GM19468 (cell line): ENCODE measurements around the gene INPP5B.
"Not testable (repeated sequence)": the region's sequence is repeated elsewhere in the genome, so short reads cannot be mapped to it uniquely, and the experiment has no call there.

Source experiments
- ATAC-seq: cut with Tn5 transposase; IDR thresholded peaks from one replicate; pipeline ENCODE4 v1.9.1; 2021; ENCODE audit warnings: mild to moderate bottlenecking, moderate library complexity, moderate number of reproducible peaks; ENCODE audit not compliant: unreplicated experiment; ENCODE audit errors: extremely low read depth

INPP5B gene

GRCh38 chr1:37948841-37949240 lies 2.0 kb upstream of the INPP5B start:
- ATAC-seq = no peak

- no peak for ATAC-seq
Observed at GRCh38 chr1:37948166-37948565, 1.3 kb upstream of the INPP5B start.

- ATAC-seq = no peak
Observed at GRCh38 chr1:37947364-37947763, 511 bp upstream of the INPP5B start.

- ATAC-seq = no peak
Observed at GRCh38 chr1:37945743-37946702, 830 bp downstream of the INPP5B start.

GRCh38 chr1:37945251-37945650 lies 1.6 kb downstream of the INPP5B start:
- ATAC-seq = no peak

- ATAC-seq = no peak
Observed at GRCh38 chr1:37944816-37945215, 2.0 kb downstream of the INPP5B start.

- ATAC-seq = no peak
Observed at GRCh38 chr1:37944086-37944763, 2.6 kb downstream of the INPP5B start.

GRCh38 chr1:37940299-37940947 lies 6.4 kb downstream of the INPP5B start:
- no peak for ATAC-seq

GRCh38 chr1:37936760-37937159 lies 10.1 kb downstream of the INPP5B start:
- not testable (repeated sequence) for ATAC-seq

- ATAC-seq = no peak
Observed at GRCh38 chr1:37932759-37933158, 14.1 kb downstream of the INPP5B start.

GRCh38 chr1:37931361-37932158 lies 15.3 kb downstream of the INPP5B start:
- peak; percentile 67 for ATAC-seq

- no peak for ATAC-seq
Observed at GRCh38 chr1:37931102-37931360, 15.8 kb downstream of the INPP5B start.

- ATAC-seq = no peak
Observed at GRCh38 chr1:37930246-37931101, 16.4 kb downstream of the INPP5B start.

GRCh38 chr1:37926038-37926924 lies 20.6 kb downstream of the INPP5B start:
- no peak for ATAC-seq

GRCh38 chr1:37925316-37925715 lies 21.5 kb downstream of the INPP5B start:
- no peak for ATAC-seq

- ATAC-seq = no peak
Observed at GRCh38 chr1:37923551-37923889, 23.3 kb downstream of the INPP5B start.

GRCh38 chr1:37922767-37923550 lies 23.9 kb downstream of the INPP5B start:
- ATAC-seq = no peak

GRCh38 chr1:37919277-37919676 lies 27.6 kb downstream of the INPP5B start:
- ATAC-seq = no peak
